Upper lobe of right lung (tissue), 1 donor: ENCODE measurements around the gene MBTPS1. TPM values are rescaled to one million over a fixed set of nuclear protein-coding genes. Genes with fewer than 3 reads are reported as not detected.
A peak's percentile ranks its signal among the peaks of the same experiment; 100 is the strongest.

Experiments
- ATAC-seq: fragments of 200-7000 bp; cut with Tn5 transposase; one replicate; pipeline ENCODE4 v1.9.1; 2020; ENCODE audit warnings: mild to moderate bottlenecking, moderate library complexity
- DNase-seq: peaks from one replicate; pipeline ENCODE4 v3.0.0-alpha.2; 2020
- H3K27ac ChIP-seq: fragments of 200-600 bp; one replicate; pipeline ENCODE4 v1.8.0; 2022
- H3K27me3 ChIP-seq: fragments of 200-600 bp; one replicate; pipeline ENCODE4 v1.8.0; 2022; ENCODE audit warnings: mild to moderate bottlenecking
- H3K36me3 ChIP-seq: fragments of 200-600 bp; one replicate; pipeline ENCODE4 v1.8.0; 2022
- H3K4me1 ChIP-seq: fragments of 200-600 bp; one replicate; pipeline ENCODE4 v1.8.0; 2022
- H3K4me3 ChIP-seq: fragments of 200-600 bp; one replicate; pipeline ENCODE4 v1.8.0; 2022; ENCODE audit warnings: mild to moderate bottlenecking
- H3K9me3 ChIP-seq: fragments of 200-600 bp; one replicate; pipeline ENCODE4 v1.8.0; 2022
- CTCF ChIP-seq: fragments of 200-600 bp; IDR thresholded peaks from one replicate; pipeline ENCODE4 v1.8.0; 2022; ENCODE audit warnings: antibody characterized with exemption
- intact Hi-C: fragments of 100-400 bp; cut with DNase I; formaldehyde crosslinking; loops from one replicate; pipeline ENCODE4 v1.11.0; 2022
- total RNA-seq: library from RNA; stranded (reverse); fragmentation: NEBNext Ultra II Directional; extraction: Animal tissue kit (Norgen Biotek cat#: 25700); gene quantifications from one replicate; pipeline ENCODE4 v1.2.1, GENCODE V29; 2021
- donor health status: DM: no; HTN: yes; CAD: no; lungs with severe emphysema.

Gene MBTPS1
- total RNA-seq, 1 donor from 2014 or later = 97.5 TPM

- no peaks in the 10 kb centered on the region for H3K4me1 ChIP-seq
- TF ChIP-seq CTCF = no peak
- ATAC-seq = no peak
- H3K27me3 ChIP-seq = no peaks in the 10 kb centered on the region
- peaks cover 96% of the 10 kb centered on the region for H3K36me3 ChIP-seq
- DNase-seq = no peak
- H3K9me3 ChIP-seq = no peaks in the 10 kb centered on the region
- H3K27ac ChIP-seq = no peak overlapping the region
- intact Hi-C loops = no loop called here
- no peak overlapping the region for H3K4me3 ChIP-seq
Observed at GRCh38 chr16:84063980-84064379, 52.8 kb downstream of the MBTPS1 start.

- H3K27ac ChIP-seq = peak overlapping the region; percentile 11
- H3K4me1 ChIP-seq = no peaks in the 10 kb centered on the region
- no peak overlapping the region for H3K4me3 ChIP-seq
- DNase-seq (peak; percentile 89), ATAC-seq (peak; percentile 97)
- H3K36me3 ChIP-seq = peaks cover 96% of the 10 kb centered on the region
- no peaks in the 10 kb centered on the region for H3K27me3 ChIP-seq
- intact Hi-C loops = no loop called here
- peak; percentile 90 for TF ChIP-seq CTCF
- H3K9me3 ChIP-seq = no peaks in the 10 kb centered on the region
Observed at GRCh38 chr16:84062734-84063640, 53.8 kb downstream of the MBTPS1 start.

- Histone ChIP-seq H3K27me3 (no peaks in the 10 kb centered on the region), H3K27ac (no peak overlapping the region), H3K9me3 (no peaks in the 10 kb centered on the region), H3K36me3 (peaks cover 96% of the 10 kb centered on the region), H3K4me3 (no peak overlapping the region), H3K4me1 (no peaks in the 10 kb centered on the region)
- peak; percentile 45 for DNase-seq
- no peak for TF ChIP-seq CTCF
- ATAC-seq = no peak
- intact Hi-C loops = no loop called here
Observed at GRCh38 chr16:84061236-84061819, 55.4 kb downstream of the MBTPS1 start.

- Histone ChIP-seq H3K27ac (no peak overlapping the region), H3K4me3 (no peak overlapping the region), H3K36me3 (peaks cover 96% of the 10 kb centered on the region), H3K27me3 (no peaks in the 10 kb centered on the region), H3K4me1 (no peaks in the 10 kb centered on the region), H3K9me3 (no peaks in the 10 kb centered on the region)
- DNase-seq = peak; percentile 46
- intact Hi-C loops = no loop called here
- no peak for TF ChIP-seq CTCF
- ATAC-seq = no peak
Observed at GRCh38 chr16:84059946-84060901, 56.5 kb downstream of the MBTPS1 start.

GRCh38 chr16:84059111-84059510, 57.6 kb downstream of the MBTPS1 start:
- no peak overlapping the region for H3K4me3 ChIP-seq
- ATAC-seq = no peak
- H3K9me3 ChIP-seq = no peaks in the 10 kb centered on the region
- intact Hi-C loops = no loop called here
- H3K27ac ChIP-seq = no peak overlapping the region
- TF ChIP-seq CTCF = no peak
- no peaks in the 10 kb centered on the region for H3K27me3 ChIP-seq
- DNase-seq = no peak
- H3K36me3 ChIP-seq = peaks cover 98% of the 10 kb centered on the region
- no peaks in the 10 kb centered on the region for H3K4me1 ChIP-seq
